Measurements from ENCODE around the gene CADM1.

DNA sequence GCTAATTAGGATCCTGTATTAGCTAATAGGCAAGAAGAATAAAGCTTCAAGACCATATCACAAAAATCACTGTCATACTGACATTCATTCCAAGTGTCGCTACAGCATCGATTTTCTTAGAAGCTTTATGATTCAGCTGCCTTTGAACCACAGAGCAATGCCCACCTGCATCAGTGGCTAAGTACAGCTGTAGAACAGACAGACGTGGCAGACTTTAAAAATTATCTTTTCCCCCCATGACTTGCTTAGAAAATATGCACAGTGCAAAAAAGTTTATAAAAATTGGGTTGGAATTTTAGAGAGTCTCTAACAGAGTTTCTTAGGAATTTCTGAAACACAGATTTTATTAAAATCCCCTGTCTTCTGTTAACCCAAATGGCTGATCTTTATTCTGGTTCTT is 120.8 kb downstream of the CADM1 start:
- TF ChIP-seq POLR2AphosphoS5 (IDR thresholded peaks at IDR 0.05), result no peak
- TF ChIP-seq, protein P1, sequence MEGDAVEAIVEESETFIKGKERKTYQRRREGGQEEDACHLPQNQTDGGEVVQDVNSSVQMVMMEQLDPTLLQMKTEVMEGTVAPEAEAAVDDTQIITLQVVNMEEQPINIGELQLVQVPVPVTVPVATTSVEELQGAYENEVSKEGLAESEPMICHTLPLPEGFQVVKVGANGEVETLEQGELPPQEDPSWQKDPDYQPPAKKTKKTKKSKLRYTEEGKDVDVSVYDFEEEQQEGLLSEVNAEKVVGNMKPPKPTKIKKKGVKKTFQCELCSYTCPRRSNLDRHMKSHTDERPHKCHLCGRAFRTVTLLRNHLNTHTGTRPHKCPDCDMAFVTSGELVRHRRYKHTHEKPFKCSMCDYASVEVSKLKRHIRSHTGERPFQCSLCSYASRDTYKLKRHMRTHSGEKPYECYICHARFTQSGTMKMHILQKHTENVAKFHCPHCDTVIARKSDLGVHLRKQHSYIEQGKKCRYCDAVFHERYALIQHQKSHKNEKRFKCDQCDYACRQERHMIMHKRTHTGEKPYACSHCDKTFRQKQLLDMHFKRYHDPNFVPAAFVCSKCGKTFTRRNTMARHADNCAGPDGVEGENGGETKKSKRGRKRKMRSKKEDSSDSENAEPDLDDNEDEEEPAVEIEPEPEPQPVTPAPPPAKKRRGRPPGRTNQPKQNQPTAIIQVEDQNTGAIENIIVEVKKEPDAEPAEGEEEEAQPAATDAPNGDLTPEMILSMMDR (IDR thresholded peaks at IDR 0.05), result no peak

Data from prostate gland (tissue), 2 donors.